MM.1S (cell line): ENCODE results near the gene AEBP1.

ENCODE experiments used
- CTCF ChIP-seq: fragments of 300-600 bp; sonication (generic); IDR thresholded peaks from 2 replicates; pipeline ENCODE4 v1.5.1; 2016; ENCODE audit warnings: antibody characterized with exemption, low read length, mixed read lengths
- EZH2 ChIP-seq: fragments of 300-600 bp; sonication (generic); optimal IDR thresholded peaks from 2 replicates; pipeline ENCODE3; 2017; ENCODE audit warnings: low read depth, mild to moderate bottlenecking, antibody characterized with exemption, low read length, mixed read lengths

GRCh38 chr7:44067064-44067951 is 36.8 kb upstream of the AEBP1 start:
- TF ChIP-seq CTCF (no peak), EZH2 (no peak)
